Measurements from ENCODE around the gene OR5B21.

The OR5B21 gene

DNA sequence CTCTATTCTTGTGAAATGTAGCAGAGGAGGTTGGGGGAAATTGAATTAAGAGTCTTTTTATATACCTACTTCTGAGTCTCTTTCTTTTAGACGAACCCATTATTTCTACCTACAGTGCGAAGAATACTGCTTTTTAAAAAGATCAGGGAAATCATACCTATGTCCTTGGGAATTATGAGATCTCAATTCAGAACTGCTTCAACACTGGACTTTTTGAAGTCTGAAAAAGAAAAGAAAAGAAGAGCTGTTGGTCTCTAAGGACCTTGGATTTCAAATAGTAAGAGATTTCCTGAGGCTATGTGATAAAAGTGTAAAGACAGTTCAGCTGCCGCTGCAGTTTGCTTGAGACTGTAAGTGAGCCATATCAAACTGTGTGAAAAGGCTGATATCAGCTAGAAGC, 3.7 kb upstream of the OR5B21 start:
- Histone ChIP-seq H3K4me3 (ENCODE audit: extremely low read depth, insufficient read depth, low read length, poor library complexity, severe bottlenecking) (no peak overlapping the region), H3K4me1 (ENCODE audit: control insufficient read depth, insufficient read depth, low read length, poor library complexity, severe bottlenecking) (no peaks in the 10 kb centered on the region), H3K9me3 (ENCODE audit: control insufficient read depth, low read length) (no peaks in the 10 kb centered on the region), H3K36me3 (ENCODE audit: control insufficient read depth, insufficient read depth, low read length) (no peaks in the 10 kb centered on the region), H3K27ac (ENCODE audit: low read depth, low read length, severe bottlenecking) (no peak overlapping the region)
- 71 to 88% methylated on average over 1 of the region's 3 CpGs for WGBS, 2 experiments (ENCODE audit: insufficient coverage in 2 of 2)

DNA sequence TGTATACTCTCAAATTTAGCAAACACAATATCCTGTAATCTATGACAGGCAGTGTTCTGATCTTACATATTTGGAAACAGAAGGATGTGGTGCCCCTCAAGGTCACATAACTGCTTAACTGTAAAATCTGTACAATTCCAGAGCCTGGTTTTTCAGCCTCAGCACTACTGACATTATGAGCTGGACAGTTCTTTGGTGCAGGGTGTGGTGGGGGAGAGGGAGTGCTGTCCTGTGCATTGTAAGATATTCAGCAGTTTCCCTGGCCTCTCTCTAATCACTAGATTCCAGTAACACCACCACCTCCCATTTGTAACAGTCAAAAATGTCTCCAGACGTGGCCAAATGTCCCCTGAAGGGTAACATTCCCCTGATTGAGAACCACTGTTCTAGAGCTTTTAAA, 1.8 kb upstream of the OR5B21 start:
- Histone ChIP-seq H3K9me3 (ENCODE audit: control insufficient read depth, low read length) (no peaks in the 10 kb centered on the region), H3K27ac (ENCODE audit: low read depth, low read length, severe bottlenecking) (no peak overlapping the region), H3K36me3 (ENCODE audit: control insufficient read depth, insufficient read depth, low read length) (no peaks in the 10 kb centered on the region), H3K4me1 (ENCODE audit: control insufficient read depth, insufficient read depth, low read length, poor library complexity, severe bottlenecking) (no peaks in the 10 kb centered on the region), H3K4me3 (ENCODE audit: extremely low read depth, insufficient read depth, low read length, poor library complexity, severe bottlenecking) (no peak overlapping the region)
- no CpG with 5 or more reads among the region's 1 CpG for WGBS, 2 experiments (ENCODE audit: insufficient coverage in 2 of 2)

DNA sequence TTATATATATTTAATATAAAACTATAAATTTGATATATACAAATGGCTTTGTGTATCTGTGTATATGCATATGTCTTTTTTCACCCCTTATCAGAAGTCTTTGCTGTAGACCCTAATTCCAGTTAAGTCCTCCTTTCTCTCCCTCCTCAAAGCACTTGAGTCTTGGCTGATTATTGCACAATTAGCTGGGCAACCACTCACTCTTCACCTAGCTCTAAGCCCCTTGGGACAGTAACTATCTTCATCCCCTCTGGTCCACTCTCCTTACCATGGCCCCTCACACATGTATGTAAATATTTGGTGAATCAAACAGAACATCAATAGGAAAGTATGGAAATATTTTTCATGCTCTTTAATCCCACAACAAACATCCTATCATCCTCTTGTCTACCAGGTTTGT, 909 bp upstream of the OR5B21 start:
- Histone ChIP-seq H3K9me3 (ENCODE audit: control insufficient read depth, low read length) (no peaks in the 10 kb centered on the region), H3K27ac (ENCODE audit: low read depth, low read length, severe bottlenecking) (no peak overlapping the region), H3K4me1 (ENCODE audit: control insufficient read depth, insufficient read depth, low read length, poor library complexity, severe bottlenecking) (no peaks in the 10 kb centered on the region), H3K4me3 (ENCODE audit: extremely low read depth, insufficient read depth, low read length, poor library complexity, severe bottlenecking) (no peak overlapping the region), H3K36me3 (ENCODE audit: control insufficient read depth, insufficient read depth, low read length) (no peaks in the 10 kb centered on the region)

DNA sequence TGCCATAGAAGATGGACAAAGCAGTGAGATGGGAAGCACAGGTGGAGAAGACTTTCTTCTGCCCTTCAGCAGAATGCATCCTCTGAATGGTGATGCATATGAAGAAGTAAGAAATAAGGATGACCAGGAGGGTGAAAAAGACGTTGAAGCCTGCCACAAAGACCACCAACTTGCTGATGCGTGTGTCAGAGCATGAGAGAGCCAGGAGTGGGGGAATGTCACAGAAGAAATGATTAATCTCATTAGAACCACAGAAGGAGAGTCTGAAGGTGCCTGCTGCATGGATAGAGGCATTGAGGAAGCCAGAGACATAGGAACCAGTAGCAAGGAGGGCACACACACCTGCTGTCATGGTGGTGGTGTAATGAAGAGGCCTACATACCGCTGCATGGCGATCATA, 550 bp downstream of the OR5B21 start:
- H3K27ac ChIP-seq (ENCODE audit: low read depth, low read length, severe bottlenecking), result no peak overlapping the region
- H3K36me3 ChIP-seq (ENCODE audit: control insufficient read depth, insufficient read depth, low read length), result no peaks in the 10 kb centered on the region
- H3K9me3 ChIP-seq (ENCODE audit: control insufficient read depth, low read length), result no peaks in the 10 kb centered on the region
- 79 to 85% methylated on average over 4 of the region's 4 CpGs for WGBS, 2 experiments (ENCODE audit: insufficient coverage in 2 of 2)
- H3K4me3 ChIP-seq (ENCODE audit: extremely low read depth, insufficient read depth, low read length, poor library complexity, severe bottlenecking), result no peak overlapping the region
- no peaks in the 10 kb centered on the region for H3K4me1 ChIP-seq (ENCODE audit: control insufficient read depth, insufficient read depth, low read length, poor library complexity, severe bottlenecking)

DNA sequence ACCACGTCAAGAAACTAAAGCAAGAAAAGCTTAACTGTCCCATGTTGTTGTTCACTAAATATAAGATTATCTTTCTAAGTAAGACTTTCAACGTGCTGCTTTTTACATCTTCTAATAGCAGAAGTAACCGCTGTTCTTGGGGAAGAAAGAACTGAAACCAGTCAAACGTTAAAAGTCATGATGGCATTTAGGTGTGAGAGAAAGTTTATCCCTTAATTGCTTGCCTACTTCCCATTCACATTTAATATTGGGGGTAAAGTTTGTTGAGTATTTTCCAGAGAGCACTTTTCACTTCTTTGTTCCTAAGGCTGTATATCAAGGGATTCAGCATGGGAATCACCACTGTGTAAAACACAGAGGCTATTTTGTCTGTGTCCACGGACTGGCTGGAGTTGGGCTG, 970 bp downstream of the OR5B21 start:
- Histone ChIP-seq H3K4me3 (ENCODE audit: extremely low read depth, insufficient read depth, low read length, poor library complexity, severe bottlenecking) (no peak overlapping the region), H3K9me3 (ENCODE audit: control insufficient read depth, low read length) (no peaks in the 10 kb centered on the region), H3K27ac (ENCODE audit: low read depth, low read length, severe bottlenecking) (no peak overlapping the region), H3K36me3 (ENCODE audit: control insufficient read depth, insufficient read depth, low read length) (no peaks in the 10 kb centered on the region), H3K4me1 (ENCODE audit: control insufficient read depth, insufficient read depth, low read length, poor library complexity, severe bottlenecking) (no peaks in the 10 kb centered on the region)
- 100% methylated on average over 1 of the region's 5 CpGs for WGBS, 2 experiments (ENCODE audit: insufficient coverage in 2 of 2)

DNA sequence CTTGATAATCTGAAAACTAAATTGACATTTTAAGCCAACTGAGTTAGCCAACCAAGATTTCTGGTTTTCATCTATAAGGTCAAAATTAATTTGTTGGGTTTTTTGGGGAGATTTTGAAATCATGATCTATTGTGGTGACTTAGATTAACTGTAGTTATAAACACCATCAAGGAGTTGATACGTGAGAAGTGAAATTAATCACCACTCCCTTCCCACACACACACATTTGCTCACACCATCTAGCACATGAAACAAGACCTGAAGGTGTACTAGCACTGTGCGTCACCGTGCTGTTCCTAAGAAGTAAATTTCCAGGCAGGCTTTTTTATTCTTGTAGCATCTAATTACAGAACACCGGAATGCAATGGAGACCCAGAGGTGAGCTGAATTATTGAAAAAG, 2.1 kb downstream of the OR5B21 start:
- no peaks in the 10 kb centered on the region for H3K36me3 ChIP-seq (ENCODE audit: control insufficient read depth, insufficient read depth, low read length)
- no peaks in the 10 kb centered on the region for H3K4me1 ChIP-seq (ENCODE audit: control insufficient read depth, insufficient read depth, low read length, poor library complexity, severe bottlenecking)
- WGBS, 2 experiments (ENCODE audit: insufficient coverage in 2 of 2), result 100% methylated on average over 1 of the region's 4 CpGs
- H3K27ac ChIP-seq (ENCODE audit: low read depth, low read length, severe bottlenecking), result no peak overlapping the region
- H3K4me3 ChIP-seq (ENCODE audit: extremely low read depth, insufficient read depth, low read length, poor library complexity, severe bottlenecking), result no peak overlapping the region
- no peaks in the 10 kb centered on the region for H3K9me3 ChIP-seq (ENCODE audit: control insufficient read depth, low read length)

DNA sequence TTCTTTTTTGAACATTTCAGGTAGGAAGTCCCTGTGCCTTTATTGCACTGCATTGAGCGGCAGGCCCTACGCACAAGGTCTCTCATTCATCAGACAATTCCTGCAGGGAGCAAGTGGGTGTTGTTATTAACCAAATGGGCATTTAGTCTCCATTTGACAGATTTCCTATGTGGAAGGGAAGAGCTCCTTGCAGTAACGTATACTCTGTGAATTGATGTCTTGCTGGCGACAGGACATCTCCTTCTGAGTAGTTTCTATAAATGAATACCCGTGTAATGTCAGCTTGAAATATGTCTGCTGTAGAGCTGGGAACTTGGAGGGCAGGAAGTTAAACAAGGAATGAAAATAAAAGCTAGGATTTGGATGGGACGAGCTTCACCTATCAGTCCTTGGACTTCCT, 3.7 kb downstream of the OR5B21 start:
- 98 to 100% methylated on average over 3 to 5 of the region's 6 CpGs for WGBS, 2 experiments (ENCODE audit: insufficient coverage in 2 of 2)
- no peaks in the 10 kb centered on the region for H3K9me3 ChIP-seq (ENCODE audit: control insufficient read depth, low read length)
- no peaks in the 10 kb centered on the region for H3K36me3 ChIP-seq (ENCODE audit: control insufficient read depth, insufficient read depth, low read length)

DNA sequence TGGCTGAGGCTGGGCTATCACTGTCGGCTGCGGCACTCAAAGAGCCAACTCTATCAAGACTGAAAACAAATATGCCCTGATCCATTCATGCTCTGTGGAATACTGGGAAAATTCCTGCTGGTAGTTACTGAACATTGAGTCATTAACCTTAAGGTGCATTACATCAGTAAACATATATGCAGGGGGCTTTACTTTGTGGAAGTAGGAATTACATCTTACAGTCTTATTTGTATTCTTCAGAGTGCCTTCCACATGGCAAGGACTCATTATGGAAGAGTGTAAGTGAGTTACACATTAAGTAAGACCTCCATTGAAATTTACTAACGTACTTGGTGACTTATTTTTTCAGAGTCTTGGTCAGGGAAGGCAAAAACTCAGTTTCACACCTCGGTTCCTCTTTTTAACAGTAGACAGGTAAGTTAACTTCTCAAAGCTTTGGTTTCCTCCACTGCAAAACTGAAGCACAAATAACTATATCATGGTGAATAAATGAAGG, 4.5 kb downstream of the OR5B21 start:
- H3K4me3 ChIP-seq (ENCODE audit: extremely low read depth, insufficient read depth, low read length, poor library complexity, severe bottlenecking), result no peak overlapping the region
- 100% methylated on average over 1 of the region's 4 CpGs for WGBS, 2 experiments (ENCODE audit: insufficient coverage in 2 of 2)
- no peak overlapping the region for H3K27ac ChIP-seq (ENCODE audit: low read depth, low read length, severe bottlenecking)
- no peaks in the 10 kb centered on the region for H3K9me3 ChIP-seq (ENCODE audit: control insufficient read depth, low read length)
- no peaks in the 10 kb centered on the region for H3K36me3 ChIP-seq (ENCODE audit: control insufficient read depth, insufficient read depth, low read length)
- no peaks in the 10 kb centered on the region for H3K4me1 ChIP-seq (ENCODE audit: control insufficient read depth, insufficient read depth, low read length, poor library complexity, severe bottlenecking)

More for the DNA sequence above, 3.7 kb downstream of the OR5B21 start:
- no peak overlapping the region for H3K27ac ChIP-seq (ENCODE audit: low read depth, low read length, severe bottlenecking)
- no peak overlapping the region for H3K4me3 ChIP-seq (ENCODE audit: extremely low read depth, insufficient read depth, low read length, poor library complexity, severe bottlenecking)
- no peaks in the 10 kb centered on the region for H3K4me1 ChIP-seq (ENCODE audit: control insufficient read depth, insufficient read depth, low read length, poor library complexity, severe bottlenecking)

DNA sequence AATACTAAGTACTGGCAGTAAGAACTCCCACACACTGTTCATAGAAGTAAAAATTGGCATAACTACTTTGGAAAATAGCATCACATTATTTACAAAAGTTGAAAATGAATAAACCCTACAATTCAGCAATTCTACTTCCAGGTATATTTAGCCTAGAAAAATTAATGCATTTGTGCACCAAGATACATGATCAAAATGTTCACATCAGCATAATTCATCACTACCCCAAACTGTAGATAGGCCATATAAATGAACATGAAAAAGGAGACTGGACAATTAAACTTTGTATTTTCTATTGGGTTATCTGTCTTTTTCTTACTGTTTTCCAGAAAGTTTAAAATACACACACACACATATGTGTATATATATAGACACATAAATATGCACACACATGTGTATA, 5.9 kb downstream of the OR5B21 start:
- H3K9me3 ChIP-seq (ENCODE audit: control insufficient read depth, low read length), result no peaks in the 10 kb centered on the region
- H3K36me3 ChIP-seq (ENCODE audit: control insufficient read depth, insufficient read depth, low read length), result no peaks in the 10 kb centered on the region
- H3K4me1 ChIP-seq (ENCODE audit: control insufficient read depth, insufficient read depth, low read length, poor library complexity, severe bottlenecking), result no peaks in the 10 kb centered on the region
- H3K27ac ChIP-seq (ENCODE audit: low read depth, low read length, severe bottlenecking), result no peak overlapping the region
- no peak overlapping the region for H3K4me3 ChIP-seq (ENCODE audit: extremely low read depth, insufficient read depth, low read length, poor library complexity, severe bottlenecking)

DNA sequence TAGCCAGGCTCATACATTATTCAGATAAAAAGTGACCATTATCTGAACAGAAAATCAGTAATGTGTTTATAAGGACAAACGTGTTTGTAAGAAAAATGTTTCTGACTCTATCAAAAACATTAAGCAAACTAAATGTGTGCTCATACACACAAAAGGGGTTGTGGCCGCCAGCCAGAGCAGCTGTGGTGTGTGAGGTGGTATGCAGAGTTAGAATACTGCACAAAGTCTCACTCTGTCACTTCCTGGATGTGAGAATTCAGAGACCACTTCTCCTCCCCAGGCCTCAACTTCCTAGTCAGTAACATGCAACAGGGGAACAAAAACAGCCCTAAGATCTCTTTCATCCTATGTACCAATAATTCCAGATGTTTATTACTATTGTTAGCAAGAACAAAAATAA, 9.4 kb downstream of the OR5B21 start:
- H3K36me3 ChIP-seq (ENCODE audit: control insufficient read depth, insufficient read depth, low read length), result no peaks in the 10 kb centered on the region
- no peak overlapping the region for H3K27ac ChIP-seq (ENCODE audit: low read depth, low read length, severe bottlenecking)
- H3K9me3 ChIP-seq (ENCODE audit: control insufficient read depth, low read length), result no peaks in the 10 kb centered on the region
- WGBS, 2 experiments (ENCODE audit: insufficient coverage in 2 of 2), result no CpG with 5 or more reads among the region's 2 CpGs
- H3K4me1 ChIP-seq (ENCODE audit: control insufficient read depth, insufficient read depth, low read length, poor library complexity, severe bottlenecking), result no peaks in the 10 kb centered on the region
- no peak overlapping the region for H3K4me3 ChIP-seq (ENCODE audit: extremely low read depth, insufficient read depth, low read length, poor library complexity, severe bottlenecking)

DNA sequence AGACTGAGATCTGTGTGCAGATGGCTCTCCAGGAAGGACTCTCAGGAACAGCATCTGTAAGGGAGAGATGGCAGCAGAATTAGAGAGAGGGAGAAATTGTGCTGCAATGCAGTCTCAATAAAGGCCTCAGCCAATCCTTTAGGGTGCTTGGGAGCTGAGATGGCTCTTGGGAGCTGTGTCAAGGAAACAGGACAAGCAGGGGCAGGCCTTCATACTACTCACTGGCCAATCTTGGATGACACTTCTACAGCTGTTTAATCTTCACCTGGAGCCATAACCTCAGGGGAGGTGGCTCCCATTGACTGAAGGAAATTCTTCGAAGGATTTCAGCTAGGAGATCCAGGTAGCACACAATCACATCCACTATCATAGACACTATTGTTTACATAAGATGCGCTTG, 10.0 kb downstream of the OR5B21 start:
- no peak overlapping the region for H3K4me3 ChIP-seq (ENCODE audit: extremely low read depth, insufficient read depth, low read length, poor library complexity, severe bottlenecking)
- no peak overlapping the region for H3K27ac ChIP-seq (ENCODE audit: low read depth, low read length, severe bottlenecking)
- H3K36me3 ChIP-seq (ENCODE audit: control insufficient read depth, insufficient read depth, low read length), result no peaks in the 10 kb centered on the region
- no CpG with 5 or more reads among the region's 2 CpGs for WGBS, 2 experiments (ENCODE audit: insufficient coverage in 2 of 2)
- no peaks in the 10 kb centered on the region for H3K4me1 ChIP-seq (ENCODE audit: control insufficient read depth, insufficient read depth, low read length, poor library complexity, severe bottlenecking)
- no peaks in the 10 kb centered on the region for H3K9me3 ChIP-seq (ENCODE audit: control insufficient read depth, low read length)

DNA sequence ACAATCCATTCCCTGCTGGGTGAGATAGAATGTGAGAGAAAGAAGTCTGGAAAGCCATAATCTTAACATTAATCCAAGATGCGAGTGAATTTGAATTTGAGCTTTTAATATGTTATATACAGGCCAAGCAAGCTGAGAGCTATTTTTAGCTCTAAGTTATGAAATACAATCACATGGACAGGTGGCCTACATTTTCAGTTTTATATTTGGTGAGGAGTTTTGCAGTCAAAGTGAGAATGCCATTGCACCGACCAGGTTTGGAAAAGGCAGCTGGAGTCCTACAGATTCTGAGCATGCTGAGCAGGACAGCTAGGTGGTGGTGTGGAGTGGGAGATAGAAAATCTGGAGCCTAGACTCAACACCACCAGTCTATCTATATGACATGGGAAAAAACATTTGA, 12.0 kb downstream of the OR5B21 start:
- Histone ChIP-seq H3K27ac (ENCODE audit: low read depth, low read length, severe bottlenecking) (no peak overlapping the region), H3K4me1 (ENCODE audit: control insufficient read depth, insufficient read depth, low read length, poor library complexity, severe bottlenecking) (no peaks in the 10 kb centered on the region), H3K4me3 (ENCODE audit: extremely low read depth, insufficient read depth, low read length, poor library complexity, severe bottlenecking) (no peak overlapping the region), H3K9me3 (ENCODE audit: control insufficient read depth, low read length) (no peaks in the 10 kb centered on the region), H3K36me3 (ENCODE audit: control insufficient read depth, insufficient read depth, low read length) (no peaks in the 10 kb centered on the region)
- 80% methylated on average over 1 of the region's 2 CpGs; no CpG with 5 or more reads in 1 of the 2 experiments for WGBS, 2 experiments (ENCODE audit: insufficient coverage in 2 of 2)

All from mesodermal cell (in vitro differentiated cells).